Gastrocnemius medialis (tissue), 4 donors: ENCODE data around the gene GPRC6A.

ENCODE experiments used
- POLR2A ChIP-seq, 2 donors: fragments of 450-650 bp; IDR thresholded peaks; one replicate each; pipeline ENCODE4 v1.6.1; 2017; ENCODE audit warnings: antibody characterized with exemption in 2 of 2, mild to moderate bottlenecking in 2 of 2, moderate library complexity in 2 of 2
- TF ChIP-seq, protein P1 (sequence below), 5 experiments: fragments of 450-650 bp in 3 of 5; fragments of 200-600 bp in 2 of 5; sonication (generic) in 2 of 5; IDR thresholded peaks in 4 of 5; conservative IDR thresholded peaks in 1 of 5; 1 replicate in 4 of 5; 2 replicates in 1 of 5; pipeline ENCODE4 v1.5.1; 2016 to 2019; ENCODE audit warnings: antibody characterized with exemption in 5 of 5, mild to moderate bottlenecking in 3 of 5, moderate library complexity in 3 of 5

DNA sequence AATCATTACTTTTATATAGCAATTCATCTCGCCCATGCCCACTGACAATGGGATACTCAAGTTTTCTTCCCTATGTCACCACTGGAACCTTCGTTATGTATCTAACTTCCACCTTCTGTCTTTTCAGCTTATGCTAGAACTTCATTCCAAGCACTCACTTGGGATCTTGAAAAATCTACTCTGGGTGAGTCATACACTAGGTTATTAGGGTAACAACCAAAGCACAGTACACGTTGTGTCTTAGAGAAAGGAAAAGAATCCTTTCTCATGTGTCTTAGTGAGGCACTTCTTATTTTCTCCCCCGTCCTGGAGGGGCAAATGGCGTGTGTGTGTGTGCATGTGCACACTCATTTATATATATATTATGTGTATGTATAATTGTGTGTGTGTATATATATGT lies 45.0 kb downstream of the GPRC6A start:
- TF ChIP-seq, protein P1, sequence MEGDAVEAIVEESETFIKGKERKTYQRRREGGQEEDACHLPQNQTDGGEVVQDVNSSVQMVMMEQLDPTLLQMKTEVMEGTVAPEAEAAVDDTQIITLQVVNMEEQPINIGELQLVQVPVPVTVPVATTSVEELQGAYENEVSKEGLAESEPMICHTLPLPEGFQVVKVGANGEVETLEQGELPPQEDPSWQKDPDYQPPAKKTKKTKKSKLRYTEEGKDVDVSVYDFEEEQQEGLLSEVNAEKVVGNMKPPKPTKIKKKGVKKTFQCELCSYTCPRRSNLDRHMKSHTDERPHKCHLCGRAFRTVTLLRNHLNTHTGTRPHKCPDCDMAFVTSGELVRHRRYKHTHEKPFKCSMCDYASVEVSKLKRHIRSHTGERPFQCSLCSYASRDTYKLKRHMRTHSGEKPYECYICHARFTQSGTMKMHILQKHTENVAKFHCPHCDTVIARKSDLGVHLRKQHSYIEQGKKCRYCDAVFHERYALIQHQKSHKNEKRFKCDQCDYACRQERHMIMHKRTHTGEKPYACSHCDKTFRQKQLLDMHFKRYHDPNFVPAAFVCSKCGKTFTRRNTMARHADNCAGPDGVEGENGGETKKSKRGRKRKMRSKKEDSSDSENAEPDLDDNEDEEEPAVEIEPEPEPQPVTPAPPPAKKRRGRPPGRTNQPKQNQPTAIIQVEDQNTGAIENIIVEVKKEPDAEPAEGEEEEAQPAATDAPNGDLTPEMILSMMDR (IDR thresholded peaks at IDR 0.05 in 4 of 5, conservative IDR thresholded peaks at IDR 0.05 in 1 of 5) = no peak
- no peak for TF ChIP-seq POLR2A (IDR thresholded peaks at IDR 0.05)
